Dendritic cell treated with granulocyte-macrophage colony-stimulating factor and Interleukin-4, amounts not matched to agents 40 ng/mL and 50 ng/mL, for 4 days (primary cell): ENCODE data around the gene SPON1.
"Not testable (repeated sequence)": the region's sequence is repeated elsewhere in the genome, so short reads cannot be mapped to it uniquely, and the experiment has no call there.

ENCODE experiments used
- H3K27ac Mint-ChIP-seq: one replicate; pipeline ENCODE4 v1.8.0; 2022; ENCODE audit warnings: mild to moderate bottlenecking, mixed read lengths
- H3K27me3 Mint-ChIP-seq: one replicate; pipeline ENCODE4 v1.8.0; 2022; ENCODE audit warnings: mild to moderate bottlenecking, mixed read lengths
- H3K36me3 Mint-ChIP-seq: one replicate; pipeline ENCODE4 v1.8.0; 2022; ENCODE audit warnings: low read depth, mixed read lengths
- H3K4me1 Mint-ChIP-seq: one replicate; pipeline ENCODE4 v1.8.0; 2022; ENCODE audit warnings: low read depth, mixed read lengths
- H3K4me3 Mint-ChIP-seq: one replicate; pipeline ENCODE4 v1.8.0; 2022; ENCODE audit warnings: mild to moderate bottlenecking, moderate library complexity, mixed read lengths
- H3K9me3 Mint-ChIP-seq: one replicate; pipeline ENCODE4 v1.8.0; 2022; ENCODE audit warnings: mixed read lengths
- intact Hi-C: fragments of 100-400 bp; cut with micrococcal nuclease; formaldehyde crosslinking; loops from one replicate; pipeline ENCODE4 v1.15.0; 2022

Gene SPON1

GRCh38 chr11:14021738-14022137 lies 59.2 kb downstream of the SPON1 start:
- H3K36me3 Mint-ChIP-seq = no peaks in the 10 kb centered on the region
- intact Hi-C loops = no loop called here
- no peaks in the 10 kb centered on the region for H3K27me3 Mint-ChIP-seq
- H3K9me3 Mint-ChIP-seq = no peaks in the 10 kb centered on the region
- H3K4me3 Mint-ChIP-seq = no peak overlapping the region
- no peak overlapping the region for H3K27ac Mint-ChIP-seq
- no peaks in the 10 kb centered on the region for H3K4me1 Mint-ChIP-seq

- Mint-ChIP-seq H3K4me3 (no peak overlapping the region), H3K36me3 (no peaks in the 10 kb centered on the region), H3K27me3 (no peaks in the 10 kb centered on the region), H3K9me3 (no peaks in the 10 kb centered on the region), H3K4me1 (no peaks in the 10 kb centered on the region), H3K27ac (no peak overlapping the region)
- intact Hi-C loops = no loop called here
Observed at GRCh38 chr11:14022251-14022650, 59.7 kb downstream of the SPON1 start.

- Mint-ChIP-seq H3K9me3 (no peaks in the 10 kb centered on the region), H3K4me3 (no peak overlapping the region), H3K27me3 (no peaks in the 10 kb centered on the region), H3K27ac (no peak overlapping the region), H3K4me1 (no peaks in the 10 kb centered on the region), H3K36me3 (no peaks in the 10 kb centered on the region)
- intact Hi-C loops = no loop called here
Observed at GRCh38 chr11:14022821-14023220, 60.3 kb downstream of the SPON1 start.

GRCh38 chr11:14026961-14027360 lies 64.4 kb downstream of the SPON1 start:
- Mint-ChIP-seq H3K27ac (no peak overlapping the region), H3K4me1 (no peaks in the 10 kb centered on the region), H3K27me3 (no peaks in the 10 kb centered on the region), H3K9me3 (no peaks in the 10 kb centered on the region), H3K4me3 (no peak overlapping the region), H3K36me3 (no peaks in the 10 kb centered on the region)
- intact Hi-C loops = no loop called here

- H3K4me1 Mint-ChIP-seq = no peaks in the 10 kb centered on the region
Observed at GRCh38 chr11:14027525-14027924, 65.0 kb downstream of the SPON1 start.

GRCh38 chr11:14029440-14029839 lies 66.9 kb downstream of the SPON1 start:
- H3K27ac Mint-ChIP-seq = no peak overlapping the region
- no peaks in the 10 kb centered on the region for H3K36me3 Mint-ChIP-seq
- H3K27me3 Mint-ChIP-seq = no peaks in the 10 kb centered on the region
- no peak overlapping the region for H3K4me3 Mint-ChIP-seq
- no peaks in the 10 kb centered on the region for H3K9me3 Mint-ChIP-seq
- no peaks in the 10 kb centered on the region for H3K4me1 Mint-ChIP-seq
- intact Hi-C loops = no loop called here

More at GRCh38 chr11:14027525-14027924, 65.0 kb downstream of the SPON1 start:
- H3K27me3 Mint-ChIP-seq = no peaks in the 10 kb centered on the region
- no peak overlapping the region for H3K4me3 Mint-ChIP-seq
- H3K36me3 Mint-ChIP-seq = no peaks in the 10 kb centered on the region
- intact Hi-C loops = no loop called here
- H3K9me3 Mint-ChIP-seq = no peaks in the 10 kb centered on the region
- H3K27ac Mint-ChIP-seq = no peak overlapping the region

GRCh38 chr11:14029971-14030920 lies 67.7 kb downstream of the SPON1 start:
- Mint-ChIP-seq H3K36me3 (no peaks in the 10 kb centered on the region), H3K27ac (no peak overlapping the region), H3K27me3 (no peaks in the 10 kb centered on the region), H3K4me3 (no peak overlapping the region), H3K9me3 (no peaks in the 10 kb centered on the region), H3K4me1 (no peaks in the 10 kb centered on the region)
- intact Hi-C loops = no loop called here

- H3K27me3 Mint-ChIP-seq, intact Hi-C loops, H3K36me3 Mint-ChIP-seq, H3K27ac Mint-ChIP-seq, H3K4me1 Mint-ChIP-seq, H3K9me3 Mint-ChIP-seq, H3K4me3 Mint-ChIP-seq: not testable (repeated sequence)
Observed at GRCh38 chr11:14035526-14035925, 73.0 kb downstream of the SPON1 start.

GRCh38 chr11:14036469-14036868 lies 73.9 kb downstream of the SPON1 start:
- intact Hi-C loops = no loop called here
- no peak overlapping the region for H3K27ac Mint-ChIP-seq
- H3K9me3 Mint-ChIP-seq = no peaks in the 10 kb centered on the region
- no peaks in the 10 kb centered on the region for H3K36me3 Mint-ChIP-seq
- H3K4me1 Mint-ChIP-seq = no peaks in the 10 kb centered on the region
- H3K4me3 Mint-ChIP-seq = no peak overlapping the region
- no peaks in the 10 kb centered on the region for H3K27me3 Mint-ChIP-seq

GRCh38 chr11:14041040-14041439 lies 78.5 kb downstream of the SPON1 start:
- no peak overlapping the region for H3K27ac Mint-ChIP-seq
- H3K27me3 Mint-ChIP-seq = peaks cover 1% of the 10 kb centered on the region
- H3K4me3 Mint-ChIP-seq = no peak overlapping the region
- no peaks in the 10 kb centered on the region for H3K9me3 Mint-ChIP-seq
- intact Hi-C loops = no loop called here
- no peaks in the 10 kb centered on the region for H3K4me1 Mint-ChIP-seq
- H3K36me3 Mint-ChIP-seq = no peaks in the 10 kb centered on the region

- intact Hi-C loops = no loop called here
- Mint-ChIP-seq H3K9me3 (no peaks in the 10 kb centered on the region), H3K36me3 (no peaks in the 10 kb centered on the region), H3K27me3 (peaks cover 1% of the 10 kb centered on the region), H3K4me1 (no peaks in the 10 kb centered on the region), H3K4me3 (no peak overlapping the region), H3K27ac (no peak overlapping the region)
Observed at GRCh38 chr11:14041565-14041964, 79.0 kb downstream of the SPON1 start.

- Mint-ChIP-seq H3K27me3 (peaks cover 1% of the 10 kb centered on the region), H3K4me1 (no peaks in the 10 kb centered on the region)
- intact Hi-C loops = no loop called here
Observed at GRCh38 chr11:14042686-14043465, 80.4 kb downstream of the SPON1 start.

GRCh38 chr11:14044916-14045315 lies 82.4 kb downstream of the SPON1 start:
- Mint-ChIP-seq H3K4me1 (no peaks in the 10 kb centered on the region), H3K4me3 (no peak overlapping the region), H3K27ac (no peak overlapping the region), H3K27me3 (peaks cover 3% of the 10 kb centered on the region), H3K36me3 (no peaks in the 10 kb centered on the region), H3K9me3 (no peaks in the 10 kb centered on the region)
- intact Hi-C loops = no loop called here

More at GRCh38 chr11:14042686-14043465, 80.4 kb downstream of the SPON1 start:
- H3K4me3 Mint-ChIP-seq = no peak overlapping the region
- H3K27ac Mint-ChIP-seq = no peak overlapping the region
- no peaks in the 10 kb centered on the region for H3K36me3 Mint-ChIP-seq
- no peaks in the 10 kb centered on the region for H3K9me3 Mint-ChIP-seq

GRCh38 chr11:14045417-14045816 lies 82.9 kb downstream of the SPON1 start:
- Mint-ChIP-seq H3K27ac (no peak overlapping the region), H3K27me3 (peaks cover 3% of the 10 kb centered on the region), H3K36me3 (no peaks in the 10 kb centered on the region), H3K9me3 (no peaks in the 10 kb centered on the region), H3K4me3 (no peak overlapping the region), H3K4me1 (no peaks in the 10 kb centered on the region)
- intact Hi-C loops = no loop called here
